ENCODE data around the gene LAMTOR3. TPM values are rescaled to one million over a fixed set of nuclear protein-coding genes. Genes with fewer than 3 reads are reported as not detected.

LAMTOR3 gene
- total and polyA plus RNA-seq, 4 donors: 13.5 to 26.3 (median 19.8) TPM

- H3K27ac ChIP-seq (ENCODE audit: low read depth in 1 of 2, low read length in 2 of 2): no peak overlapping the region
- no peak overlapping the region for H3K9ac ChIP-seq (ENCODE audit: low read depth in 1 of 2, low read length in 2 of 2)
- no peak for TF ChIP-seq CTCF (IDR thresholded peaks at IDR 0.05; ENCODE audit: low read depth, low read length, missing input control)
- TF ChIP-seq TAF1 (conservative IDR thresholded peaks at IDR 0.05): no peak
- no peak for TF ChIP-seq ZBTB33 (IDR thresholded peaks at IDR 0.05)
- no peak for TF ChIP-seq REST (IDR thresholded peaks at IDR 0.05)
- TF ChIP-seq RXRA (IDR thresholded peaks at IDR 0.05): no peak
- TF ChIP-seq ATF3 (IDR thresholded peaks at IDR 0.05): no peak
- TF ChIP-seq MAX (IDR thresholded peaks at IDR 0.05): no peak
- no peak for TF ChIP-seq FOXA2 (IDR thresholded peaks at IDR 0.05)
- TF ChIP-seq NR2F2 (IDR thresholded peaks at IDR 0.05): no peak
- TF ChIP-seq HNF4A (conservative IDR thresholded peaks at IDR 0.05): no peak
- no peak for TF ChIP-seq YY1 (IDR thresholded peaks at IDR 0.05)
- no peaks in the 10 kb centered on the region for H3K4me1 ChIP-seq (ENCODE audit: control insufficient read depth in 4 of 4, insufficient read depth in 4 of 4, low read length in 3 of 4)
- peaks cover 0 to 3% (median 0%) of the 10 kb centered on the region in 4 donors for H3K36me3 ChIP-seq (ENCODE audit: control insufficient read depth in 4 of 4, insufficient read depth in 3 of 4, low read depth in 1 of 4, low read length in 3 of 4)
- H3K4me3 ChIP-seq (ENCODE audit: low read depth in 1 of 3, low read length in 3 of 3): no peak overlapping the region
- H3K27me3 ChIP-seq (ENCODE audit: control insufficient read depth in 4 of 4, insufficient read depth in 4 of 4, low read length in 3 of 4): no peaks in the 10 kb centered on the region
- no peak for DNase-seq (ENCODE audit: low spot score)
- no peaks in the 10 kb centered on the region for H3K9me3 ChIP-seq (ENCODE audit: control insufficient read depth in 4 of 4, low read length in 3 of 4)
These were observed 21.7 kb downstream of the LAMTOR3 start for GRCh38 chr4:99872570-99872969.

GRCh38 chr4:99868126-99868596 is 26.1 kb downstream of the LAMTOR3 start:
- 63% methylated on average over 8 of the region's 8 CpGs for WGBS
- Histone ChIP-seq H3K27me3 (ENCODE audit: control insufficient read depth in 4 of 4, insufficient read depth in 4 of 4, low read length in 3 of 4) (no peaks in the 10 kb centered on the region), H3K9ac (ENCODE audit: low read depth in 1 of 2, low read length in 2 of 2) (no peak overlapping the region), H3K4me1 (ENCODE audit: control insufficient read depth in 4 of 4, insufficient read depth in 4 of 4, low read length in 3 of 4) (no peaks in the 10 kb centered on the region), H3K27ac (ENCODE audit: low read depth in 1 of 2, low read length in 2 of 2) (no peak overlapping the region), H3K9me3 (ENCODE audit: control insufficient read depth in 4 of 4, low read length in 3 of 4) (no peaks in the 10 kb centered on the region), H3K36me3 (ENCODE audit: control insufficient read depth in 4 of 4, insufficient read depth in 3 of 4, low read depth in 1 of 4, low read length in 3 of 4) (no peaks in the 10 kb centered on the region), H3K4me3 (ENCODE audit: low read depth in 1 of 3, low read length in 3 of 3) (no peak overlapping the region)
- no peak for DNase-seq (ENCODE audit: low spot score)
- TF ChIP-seq GABPA (IDR thresholded peaks at IDR 0.05 in 1 of 2, conservative IDR thresholded peaks at IDR 0.05 in 1 of 2): no peak
- TF ChIP-seq HNF4A (conservative IDR thresholded peaks at IDR 0.05): no peak
- TF ChIP-seq CTCF (IDR thresholded peaks at IDR 0.05; ENCODE audit: low read depth, low read length, missing input control): no peak
- no peak for TF ChIP-seq FOXA2 (IDR thresholded peaks at IDR 0.05)
- no peak for TF ChIP-seq ZBTB33 (IDR thresholded peaks at IDR 0.05)
- no peak for TF ChIP-seq NR2F2 (IDR thresholded peaks at IDR 0.05)
- no peak for TF ChIP-seq HNF4G (IDR thresholded peaks at IDR 0.05)
- no peak for TF ChIP-seq MAX (IDR thresholded peaks at IDR 0.05)
- no peak for TF ChIP-seq ATF3 (IDR thresholded peaks at IDR 0.05)
- no peak for TF ChIP-seq YY1 (IDR thresholded peaks at IDR 0.05)
- no peak for TF ChIP-seq EGR1 (IDR thresholded peaks at IDR 0.05; ENCODE audit: low read depth in 2 of 2)
- TF ChIP-seq TAF1 (conservative IDR thresholded peaks at IDR 0.05): no peak

All from liver (tissue), 9 donors.